Umbilical cord (tissue), 2 donors: ENCODE data around the gene REELD1. TPM values are rescaled to one million over a fixed set of nuclear protein-coding genes. Genes with fewer than 3 reads are reported as not detected.
A peak's percentile ranks its signal among the peaks of the same experiment; 100 is the strongest.

Experiments used
- DNase-seq: peaks from one replicate; pipeline ENCODE4 v3.0.0-alpha.2; 2015; ENCODE audit warnings: low spot score
- total RNA-seq: library from RNA; depleted of rRNA; stranded (reverse); fragments of >200 nt; gene quantifications from one replicate; pipeline ENCODE4 v1.2.3, GENCODE V29; 2014; ENCODE audit warnings: low replicate concordance; ENCODE audit not compliant: insufficient read depth

REELD1 gene
- total RNA-seq, 1 donor from 2014 or later, result not detected

GRCh38 chr4:146224326-146224966 is 10.1 kb downstream of the REELD1 start:
- peak; percentile 53 for DNase-seq

DNA sequence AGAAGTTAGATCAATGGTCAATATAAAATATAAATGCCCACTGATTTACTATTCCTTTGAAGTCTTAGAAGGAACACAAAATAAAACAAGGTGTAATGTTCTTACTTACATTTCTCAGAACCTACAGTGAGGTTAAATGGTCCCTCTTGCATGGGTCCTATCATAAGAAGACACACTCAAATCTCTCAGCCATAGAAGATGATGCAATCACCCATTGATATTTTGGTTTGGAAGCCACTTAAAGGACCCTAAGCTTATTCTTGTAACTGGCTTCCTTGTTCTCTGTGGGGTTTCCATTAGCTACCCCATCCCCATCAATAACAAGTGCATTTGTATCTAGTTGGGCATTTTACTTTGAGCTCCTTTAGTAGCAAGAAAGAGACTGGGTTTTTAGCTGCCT is 15.1 kb downstream of the REELD1 start:
- DNase-seq, result no peak

DNA sequence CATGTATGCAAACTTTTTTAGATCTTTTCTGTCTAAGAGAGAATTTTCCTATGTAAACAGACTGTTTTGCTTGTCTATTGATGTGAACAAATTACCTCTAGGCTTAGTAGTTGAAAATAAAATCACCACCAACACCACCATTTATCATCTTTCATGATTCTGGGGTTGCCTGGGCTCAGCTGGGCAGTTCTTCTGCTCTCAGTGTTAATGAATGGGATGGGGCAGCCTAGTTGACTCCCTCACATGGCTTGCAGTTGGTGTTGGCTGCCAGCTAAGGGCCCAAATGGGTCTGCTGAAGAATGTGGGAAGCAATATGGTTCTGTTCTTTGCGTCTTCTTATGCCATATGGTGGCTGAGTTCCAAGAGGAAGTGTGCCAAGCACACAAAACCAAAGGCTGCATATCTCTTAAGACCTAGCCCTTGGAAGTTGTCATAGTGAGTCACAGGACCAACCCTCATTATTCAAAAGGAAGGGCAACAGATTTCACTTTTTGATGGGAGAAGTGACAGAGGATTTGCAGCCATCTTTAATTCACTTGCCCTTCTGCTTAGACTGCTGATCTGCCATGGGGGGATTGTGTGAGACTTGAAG is 17.9 kb downstream of the REELD1 start:
- DNase-seq, result no peak

DNA sequence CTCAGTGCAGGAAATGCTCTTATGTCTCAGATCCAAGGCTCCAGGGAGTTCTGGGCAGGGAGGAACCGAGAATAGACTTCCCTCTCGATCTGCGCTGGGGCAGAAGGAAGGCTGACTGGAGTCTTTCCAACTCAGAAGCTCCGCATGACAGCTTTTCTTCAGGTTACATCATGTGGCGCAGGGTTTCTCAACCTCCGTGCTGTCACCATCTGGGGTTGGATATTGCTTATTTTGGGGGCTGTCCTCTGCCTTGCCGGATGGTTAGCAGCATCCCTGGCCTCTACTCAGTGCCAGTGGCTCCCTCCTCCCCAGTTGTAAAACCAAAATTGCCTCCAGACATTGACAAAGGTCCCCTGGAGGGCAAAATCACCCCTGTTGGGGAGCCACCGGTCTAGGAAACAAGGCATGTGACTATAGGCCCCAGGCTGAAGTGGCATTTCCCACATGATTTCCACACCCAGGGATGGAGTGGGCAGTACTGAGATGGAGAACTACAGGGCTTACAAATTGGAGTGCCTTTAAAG is 21.4 kb downstream of the REELD1 start:
- DNase-seq, result no peak

- DNase-seq, result no peak
These were observed 21.9 kb downstream of the REELD1 start for GRCh38 chr4:146236216-146236615.

GRCh38 chr4:146237092-146237491 is 22.8 kb downstream of the REELD1 start:
- no peak for DNase-seq

GRCh38 chr4:146238107-146238506 is 23.8 kb downstream of the REELD1 start:
- no peak for DNase-seq

GRCh38 chr4:146243141-146243882 is 29.0 kb downstream of the REELD1 start:
- DNase-seq, result no peak

- DNase-seq, result no peak
These were observed 29.5 kb downstream of the REELD1 start for GRCh38 chr4:146243883-146244277.

DNA sequence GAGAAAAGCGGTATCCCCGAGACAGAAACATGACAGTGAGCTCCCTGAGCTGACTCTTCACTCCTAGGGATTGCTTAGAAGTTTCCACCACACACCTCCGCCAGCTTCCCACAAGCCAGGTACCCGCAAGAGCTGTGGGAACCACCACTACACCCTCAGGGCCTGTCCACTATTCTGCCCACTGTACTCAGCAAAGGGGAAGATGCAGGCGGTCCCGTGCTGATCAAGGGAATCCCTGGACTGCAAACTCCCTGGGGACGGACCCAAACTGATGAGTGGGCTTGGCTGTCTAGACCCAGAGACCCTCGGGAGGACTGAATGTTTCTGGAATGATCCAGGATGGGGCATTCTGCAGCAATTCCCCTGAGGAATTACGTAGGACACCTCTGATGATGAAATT is 30.2 kb downstream of the REELD1 start:
- DNase-seq, result no peak

DNA sequence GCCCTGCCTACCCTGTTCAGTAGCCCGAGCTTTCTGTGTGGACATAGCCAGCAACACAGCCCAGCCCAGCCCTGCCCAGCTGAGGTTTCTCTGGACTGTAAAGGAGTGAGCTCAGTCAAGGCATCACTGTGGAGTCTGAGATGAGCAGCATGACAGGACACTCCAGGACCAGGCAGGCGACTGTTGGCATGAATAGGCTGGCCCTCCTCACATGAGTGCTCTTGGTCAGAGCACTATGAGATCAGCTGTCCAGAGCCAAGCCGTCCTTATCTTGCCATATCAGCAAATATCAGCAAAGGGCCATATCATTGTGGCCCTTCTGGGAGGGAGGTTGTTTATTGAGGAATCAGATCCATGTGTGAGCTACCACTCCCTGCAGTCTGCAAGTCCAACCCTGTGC is 30.9 kb downstream of the REELD1 start:
- no peak for DNase-seq

DNA sequence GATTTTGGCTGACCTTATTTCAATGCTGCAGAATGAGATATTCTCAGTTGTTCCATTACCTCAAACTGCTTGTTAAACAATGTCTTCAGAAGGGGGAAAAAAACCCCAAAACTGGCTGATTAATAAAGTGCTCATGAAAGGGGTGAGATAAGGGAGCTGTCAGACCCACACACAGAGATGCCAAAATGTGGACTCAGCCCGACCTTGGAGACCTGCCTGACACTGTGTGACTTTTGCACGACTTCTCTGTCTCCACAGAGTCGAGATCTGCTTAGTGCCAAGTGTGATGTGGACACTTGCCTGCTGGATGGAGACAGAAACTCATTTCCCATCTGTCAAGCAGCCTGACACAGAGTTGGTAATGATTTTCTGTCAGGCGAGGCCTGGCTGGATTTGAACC is 31.5 kb downstream of the REELD1 start:
- no peak for DNase-seq

GRCh38 chr4:146246381-146246780 is 32.0 kb downstream of the REELD1 start:
- DNase-seq, result no peak

DNA sequence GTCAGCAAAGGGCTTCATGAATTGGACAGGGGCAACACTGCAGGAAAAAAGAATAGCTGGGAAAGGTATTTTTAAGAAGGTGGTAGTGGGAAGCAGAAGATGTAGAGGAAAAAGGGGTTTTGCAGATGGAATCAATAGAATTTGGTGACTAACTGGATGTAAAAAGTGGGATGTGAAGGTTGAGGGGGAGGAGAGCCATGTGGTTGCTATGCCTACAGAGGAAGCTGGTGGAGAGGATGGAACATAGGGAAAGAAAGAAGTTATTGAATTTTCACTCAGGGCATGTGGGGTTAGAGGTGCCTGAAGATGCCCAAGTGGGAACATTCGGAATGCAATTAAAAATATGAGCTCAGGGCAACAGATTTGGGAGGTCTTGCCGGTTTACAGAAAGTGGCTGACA is 33.0 kb downstream of the REELD1 start:
- no peak for DNase-seq

- no peak for DNase-seq
These were observed 38.8 kb downstream of the REELD1 start for GRCh38 chr4:146252969-146253611.

- peak; percentile 9 for DNase-seq
These were observed 41.1 kb downstream of the REELD1 start for GRCh38 chr4:146255463-146255862.

DNA sequence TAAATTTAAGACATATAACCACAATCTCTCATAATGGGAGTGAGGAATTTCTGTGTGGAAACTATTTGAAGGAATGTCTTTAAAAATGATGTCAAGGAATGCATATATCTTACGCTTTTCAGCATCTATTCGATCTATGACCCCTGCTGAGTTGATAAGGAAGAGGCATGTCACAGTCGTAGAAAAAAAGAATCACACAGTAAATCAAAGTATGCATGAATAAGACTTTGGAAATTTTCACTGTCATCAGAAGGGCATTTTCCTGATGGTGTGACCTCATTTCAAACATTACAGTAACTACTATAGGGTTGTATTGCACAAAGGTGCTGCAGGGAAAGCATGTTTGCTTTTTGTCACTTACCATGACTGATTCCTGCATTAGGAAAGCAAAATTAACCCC is 41.5 kb downstream of the REELD1 start:
- peak; percentile 34 for DNase-seq

DNA sequence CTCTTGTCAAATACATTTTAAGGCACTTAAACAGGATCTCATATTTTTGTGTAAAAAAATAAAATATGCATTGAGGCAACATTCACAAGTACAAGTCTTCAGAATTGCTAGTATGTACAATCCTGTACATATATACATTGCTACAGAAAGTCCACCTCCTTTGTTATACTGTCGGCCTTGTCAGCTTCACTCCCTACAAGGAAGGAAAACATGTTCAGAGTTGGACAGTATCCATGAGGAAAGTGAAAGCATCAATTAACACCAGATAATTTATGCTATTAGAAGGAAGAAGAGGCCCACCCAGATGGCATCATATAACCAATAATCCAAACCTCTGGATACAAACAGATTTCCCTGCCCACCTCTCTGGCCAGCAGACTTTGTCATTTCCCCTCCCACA is 42.0 kb downstream of the REELD1 start:
- no peak for DNase-seq

DNA sequence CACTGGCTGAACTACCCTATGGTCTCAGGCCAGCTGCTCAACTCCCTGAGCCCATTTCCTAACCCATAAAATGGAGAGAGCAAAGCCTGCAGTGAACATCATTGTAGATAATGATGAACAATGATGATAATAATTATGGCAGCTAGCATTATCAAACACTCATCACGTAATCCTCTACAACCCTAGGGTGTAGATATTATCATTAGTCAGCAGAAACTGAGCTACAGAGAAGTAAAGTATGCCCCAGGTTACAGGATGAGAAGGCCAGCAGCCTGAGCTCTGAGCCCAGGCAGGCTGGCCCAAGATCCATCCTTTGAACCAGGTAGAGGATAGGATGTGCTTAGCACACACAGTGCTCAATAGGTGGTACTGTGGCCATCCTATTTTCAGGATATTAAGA is 43.2 kb downstream of the REELD1 start:
- no peak for DNase-seq

DNA sequence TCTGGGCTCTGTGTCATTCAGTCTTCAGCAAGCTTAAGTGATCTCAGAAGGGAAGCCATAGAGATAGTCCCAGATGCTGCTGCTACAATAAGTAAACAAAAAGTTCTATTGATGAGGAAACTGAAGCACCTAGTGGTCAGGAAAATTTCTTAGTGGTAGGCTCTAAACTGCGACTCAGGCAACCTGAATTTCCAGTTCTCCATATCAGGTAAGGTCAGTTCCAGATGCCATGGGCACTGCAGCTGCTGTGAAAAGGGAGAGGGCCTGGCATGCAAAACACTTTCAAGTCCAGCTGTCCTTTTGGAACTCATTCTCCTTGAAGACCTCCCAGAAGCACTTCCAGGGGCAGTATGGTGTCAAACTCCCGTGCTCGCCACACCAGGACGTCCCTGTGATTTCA is 46.2 kb downstream of the REELD1 start:
- DNase-seq, result no peak

- DNase-seq, result no peak
These were observed 46.7 kb downstream of the REELD1 start for GRCh38 chr4:146261041-146261440.

DNA sequence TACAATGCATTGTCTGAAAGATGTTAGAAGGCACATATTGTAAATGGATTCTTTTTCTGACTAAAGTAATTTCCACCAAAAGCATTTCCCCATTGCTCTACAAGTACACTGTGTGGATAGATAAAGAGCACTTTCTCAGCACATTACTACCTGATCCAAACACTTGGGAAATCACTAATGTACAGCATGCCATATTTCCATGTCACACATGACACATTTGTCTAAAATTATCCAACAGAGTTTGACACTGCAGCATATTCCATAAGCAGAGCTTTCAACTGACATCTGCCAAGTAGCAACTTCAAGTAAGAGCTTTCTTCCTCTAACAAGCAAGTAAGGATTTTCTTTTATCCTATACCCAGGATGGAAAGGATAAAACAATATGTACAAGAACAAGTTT is 49.5 kb downstream of the REELD1 start:
- DNase-seq, result no peak
